Tibial artery (tissue), 4 donors: ENCODE data around the gene CLOCK.

Experiments used
- DNase-seq, 2 donors: peaks; one replicate each; pipeline ENCODE4 v3.0.0-alpha.2; 2019
- H3K27ac ChIP-seq, 2 donors: fragments of 200-600 bp; sonication (generic) in 1 of 2; 1 replicate in 1 of 2; 2 replicates in 1 of 2; pipeline ENCODE4 v1.5.1; 2018 to 2019; ENCODE audit warnings: mild to moderate bottlenecking in 1 of 2
- H3K27me3 ChIP-seq, 2 donors: fragments of 200-600 bp; sonication (generic) in 1 of 2; one replicate each; pipeline versions ENCODE4 v1.5.1 to v1.6.0; 2016 to 2019
- H3K36me3 ChIP-seq, 3 donors: fragments of 200-600 bp; sonication (generic) in 2 of 3; one replicate each; pipeline ENCODE4 v1.5.1; 2016 to 2019; ENCODE audit warnings: mild to moderate bottlenecking in 2 of 3
- H3K4me1 ChIP-seq, 4 donors: fragments of 200-600 bp; sonication (generic) in 2 of 4; 1 replicate in 3 of 4; 2 replicates in 1 of 4; pipeline ENCODE4 v1.5.1; 2016 to 2019
- H3K4me3 ChIP-seq, 2 donors: fragments of 200-600 bp; sonication (generic) in 1 of 2; 1 replicate in 1 of 2; 2 replicates in 1 of 2; pipeline ENCODE4 v1.5.1; 2018 to 2019; ENCODE audit warnings: mild to moderate bottlenecking in 2 of 2
- H3K9me3 ChIP-seq, 3 donors: fragments of 200-600 bp; sonication (generic) in 1 of 3; one replicate each; pipeline ENCODE4 v1.5.1; 2016 to 2019
- CTCF ChIP-seq, 2 experiments: fragments of 200-600 bp in 1 of 2; fragments of 450-650 bp in 1 of 2; IDR thresholded peaks; one replicate each; pipeline ENCODE4 v1.5.1; 2017 to 2019; ENCODE audit warnings: antibody characterized with exemption in 2 of 2, mild to moderate bottlenecking in 1 of 2, moderate library complexity in 1 of 2
- intact Hi-C: fragments of 100-400 bp; cut with DNase I; formaldehyde crosslinking; loops from one replicate; pipeline ENCODE4 v1.15.0; 2023; ENCODE audit warnings: low total_unique reads

CLOCK gene

GRCh38 chr4:55395529-55396307 lies 151.0 kb downstream of the CLOCK start, which contains the start of gene TMEM165:
TSS of gene TMEM165 (plus strand) at chr4:55395957. CDS start at chr4:55396190, 233 bp downstream.
- intact Hi-C loops: loop anchor here (5.0 to 10.0 kb wide), 3 partner anchors 48 to 459 kb away; partner anchors contain the start of genes CLOCK, EXOC1 and SRD5A3
- peaks cover 0 to 37% (median 18%) of the 10 kb centered on the region in 4 donors for H3K4me1 ChIP-seq
- H3K4me3 ChIP-seq: peak within 1 kb of the TSS; percentile 74 to 98
- TF ChIP-seq CTCF (IDR thresholded peaks at IDR 0.05): no peak
- peak; percentile 88 to 95 for DNase-seq
- peak within 1 kb of the TSS; percentile 98 to 99 for H3K27ac ChIP-seq
- H3K27me3 ChIP-seq: no peaks in the 10 kb centered on the region
- no peaks in the 10 kb centered on the region for H3K36me3 ChIP-seq
- no peaks in the 10 kb centered on the region for H3K9me3 ChIP-seq

- H3K4me1 ChIP-seq: peaks cover 0 to 33% (median 15%) of the 10 kb centered on the region in 4 donors
- no peak for DNase-seq
- H3K4me3 ChIP-seq: peak overlapping the region; percentile 74 to 98
- intact Hi-C loops: loop anchor here (5.0 to 10.0 kb wide), 3 partner anchors 48 to 460 kb away; partner anchors contain the start of genes CLOCK, EXOC1 and SRD5A3
- H3K27me3 ChIP-seq: no peaks in the 10 kb centered on the region
- TF ChIP-seq CTCF (IDR thresholded peaks at IDR 0.05): peak in 1 of 2 experiments; percentile 13
- no peaks in the 10 kb centered on the region for H3K9me3 ChIP-seq
- no peaks in the 10 kb centered on the region for H3K36me3 ChIP-seq
- peak overlapping the region; percentile 98 to 99 for H3K27ac ChIP-seq
These were observed 151.5 kb downstream of the CLOCK start for GRCh38 chr4:55395218-55395528.

GRCh38 chr4:55393461-55394320 lies 153.0 kb downstream of the CLOCK start:
- intact Hi-C loops: loop anchor here (10.0 kb wide), 1 partner anchor 461 kb away; the partner anchor contains the start of gene EXOC1
- H3K4me3 ChIP-seq: no peak overlapping the region
- DNase-seq: no peak

GRCh38 chr4:55386840-55387239 lies 159.9 kb downstream of the CLOCK start:
- intact Hi-C loops: no loop called here
- no peaks in the 10 kb centered on the region for H3K27me3 ChIP-seq
- TF ChIP-seq CTCF (IDR thresholded peaks at IDR 0.05): no peak
- no peaks in the 10 kb centered on the region for H3K4me1 ChIP-seq
- H3K4me3 ChIP-seq: no peak overlapping the region
- H3K36me3 ChIP-seq: no peaks in the 10 kb centered on the region
- no peaks in the 10 kb centered on the region for H3K9me3 ChIP-seq
- no peak for DNase-seq
- H3K27ac ChIP-seq: no peak overlapping the region

More at GRCh38 chr4:55393461-55394320, 153.0 kb downstream of the CLOCK start:
- no peaks in the 10 kb centered on the region for H3K9me3 ChIP-seq
- H3K27me3 ChIP-seq: no peaks in the 10 kb centered on the region
- no peak for TF ChIP-seq CTCF (IDR thresholded peaks at IDR 0.05)
- no peaks in the 10 kb centered on the region for H3K36me3 ChIP-seq
- no peak overlapping the region for H3K27ac ChIP-seq
- H3K4me1 ChIP-seq: peaks cover 0 to 20% (median 8%) of the 10 kb centered on the region in 4 donors

GRCh38 chr4:55386073-55386472 lies 160.6 kb downstream of the CLOCK start:
- Histone ChIP-seq H3K27ac (no peak overlapping the region), H3K27me3 (no peaks in the 10 kb centered on the region), H3K4me1 (no peaks in the 10 kb centered on the region), H3K36me3 (no peaks in the 10 kb centered on the region), H3K9me3 (no peaks in the 10 kb centered on the region), H3K4me3 (no peak overlapping the region)
- no peak for TF ChIP-seq CTCF (IDR thresholded peaks at IDR 0.05)
- DNase-seq: no peak
- intact Hi-C loops: no loop called here
